ENCODE results near the gene RSU1.

The RSU1 gene

GRCh38 chr10:16685551-16685950 is 131.7 kb downstream of the RSU1 start:
- no peak for DNase-seq (ENCODE audit: low read depth)
- H3K4me3 ChIP-seq (ENCODE audit: control insufficient read depth, low read depth, low read length), result no peak overlapping the region
- no peak for TF ChIP-seq CTCF (conservative IDR thresholded peaks at IDR 0.05; ENCODE audit: control insufficient read depth, insufficient read depth, low read depth, low read length)

- no peak overlapping the region for H3K4me3 ChIP-seq (ENCODE audit: control insufficient read depth, low read depth, low read length)
- TF ChIP-seq CTCF (conservative IDR thresholded peaks at IDR 0.05; ENCODE audit: control insufficient read depth, insufficient read depth, low read depth, low read length), result no peak
- peak; percentile 3 for DNase-seq (ENCODE audit: low read depth)
Observed at GRCh38 chr10:16681521-16681920, 135.7 kb downstream of the RSU1 start.

GRCh38 chr10:16679511-16679910 is 137.7 kb downstream of the RSU1 start:
- TF ChIP-seq CTCF (conservative IDR thresholded peaks at IDR 0.05; ENCODE audit: control insufficient read depth, insufficient read depth, low read depth, low read length), result no peak
- no peak overlapping the region for H3K4me3 ChIP-seq (ENCODE audit: control insufficient read depth, low read depth, low read length)
- DNase-seq (ENCODE audit: low read depth), result no peak

- no peak overlapping the region for H3K4me3 ChIP-seq (ENCODE audit: control insufficient read depth, low read depth, low read length)
- no peak for DNase-seq (ENCODE audit: low read depth)
- TF ChIP-seq CTCF (conservative IDR thresholded peaks at IDR 0.05; ENCODE audit: control insufficient read depth, insufficient read depth, low read depth, low read length), result no peak
Observed at GRCh38 chr10:16675334-16675733, 141.9 kb downstream of the RSU1 start.

- no peak overlapping the region for H3K4me3 ChIP-seq (ENCODE audit: control insufficient read depth, low read depth, low read length)
- DNase-seq (ENCODE audit: low read depth), result no peak
- TF ChIP-seq CTCF (conservative IDR thresholded peaks at IDR 0.05; ENCODE audit: control insufficient read depth, insufficient read depth, low read depth, low read length), result no peak
Observed at GRCh38 chr10:16674147-16674703, 143.0 kb downstream of the RSU1 start.

- no peak overlapping the region for H3K4me3 ChIP-seq (ENCODE audit: control insufficient read depth, low read depth, low read length)
- no peak for DNase-seq (ENCODE audit: low read depth)
- no peak for TF ChIP-seq CTCF (conservative IDR thresholded peaks at IDR 0.05; ENCODE audit: control insufficient read depth, insufficient read depth, low read depth, low read length)
Observed at GRCh38 chr10:16673443-16673842, 143.8 kb downstream of the RSU1 start.

GRCh38 chr10:16663444-16663843 is 153.8 kb downstream of the RSU1 start:
- no peak for DNase-seq (ENCODE audit: low read depth)
- no peak overlapping the region for H3K4me3 ChIP-seq (ENCODE audit: control insufficient read depth, low read depth, low read length)
- no peak for TF ChIP-seq CTCF (conservative IDR thresholded peaks at IDR 0.05; ENCODE audit: control insufficient read depth, insufficient read depth, low read depth, low read length)

Data from fibroblast of mammary gland (primary cell).